Spleen (tissue), 11 donors: ENCODE measurements around the gene RAMP2. TPM values are rescaled to one million over a fixed set of nuclear protein-coding genes. Genes with fewer than 3 reads are reported as not detected.

Source experiments
- DNase-seq: peaks from one replicate; pipeline ENCODE4 v3.0.0-alpha.2; 2020
- H3K27ac ChIP-seq, 8 donors: fragments of 200-600 bp; sonication (generic) in 7 of 8; 1 replicate in 4 of 8; 2 replicates in 4 of 8; pipeline versions ENCODE4 v1.5.0 to v1.8.0; 2016 to 2021; ENCODE audit warnings: inconsistent platforms in 4 of 8, mild to moderate bottlenecking in 4 of 8, moderate library complexity in 1 of 8
- H3K27me3 ChIP-seq, 7 donors: fragments of 200-600 bp; sonication (generic) in 6 of 7; replicated peaks in 1 of 7; 1 replicate in 4 of 7; 2 replicates in 3 of 7; pipeline versions ENCODE4 v1.5.0 to v1.8.0; 2016 to 2021; ENCODE audit warnings: inconsistent platforms in 3 of 7, mild to moderate bottlenecking in 1 of 7
- H3K36me3 ChIP-seq, 6 donors: fragments of 200-600 bp; sonication (generic) in 5 of 6; 1 replicate in 4 of 6; 2 replicates in 2 of 6; pipeline versions ENCODE4 v1.5.0 to v1.8.0; 2016 to 2021; ENCODE audit warnings: inconsistent platforms in 2 of 6
- H3K4me1 ChIP-seq, 6 donors: fragments of 200-600 bp; sonication (generic) in 5 of 6; 1 replicate in 3 of 6; 2 replicates in 3 of 6; pipeline versions ENCODE4 v1.5.0 to v1.8.0; 2016 to 2021; ENCODE audit warnings: inconsistent platforms in 3 of 6
- H3K4me3 ChIP-seq, 8 donors: fragments of 200-600 bp; sonication (generic) in 7 of 8; 1 replicate in 4 of 8; 2 replicates in 4 of 8; pipeline versions ENCODE4 v1.5.0 to v1.8.0; 2016 to 2021; ENCODE audit warnings: inconsistent platforms in 4 of 8, mild to moderate bottlenecking in 4 of 8, moderate library complexity in 2 of 8
- H3K9me3 ChIP-seq, 8 donors: fragments of 200-600 bp; sonication (generic) in 7 of 8; 1 replicate in 4 of 8; 2 replicates in 4 of 8; pipeline versions ENCODE4 v1.5.0 to v1.8.0; 2016 to 2021; ENCODE audit warnings: inconsistent platforms in 4 of 8
- CTCF ChIP-seq, 11 experiments: fragments of 200-600 bp in 7 of 11; fragments of 450-650 bp in 4 of 11; sonication (generic) in 4 of 11; IDR thresholded peaks in 8 of 11; conservative IDR thresholded peaks in 3 of 11; 1 replicate in 7 of 11; 2 replicates in 4 of 11; pipeline versions ENCODE4 v1.4.0 to v1.8.0; 2016 to 2021; ENCODE audit warnings: antibody characterized with exemption in 11 of 11, inconsistent platforms in 4 of 11, mild to moderate bottlenecking in 1 of 11
- POLR2A ChIP-seq, 3 donors: fragments of 450-650 bp; IDR thresholded peaks; one replicate each; pipeline ENCODE4 v1.5.1; 2017; ENCODE audit warnings: antibody characterized with exemption in 3 of 3, mild to moderate bottlenecking in 1 of 3
- POLR2AphosphoS5 ChIP-seq, 3 donors: sonication (generic); formaldehyde crosslinking; IDR thresholded peaks; one replicate each; pipeline ENCODE4 v1.5.1; 2017; ENCODE audit warnings: antibody characterized with exemption in 3 of 3
- WGBS, 5 donors: extraction: QIAGEN DNeasy Blood & Tissue Kit in 3 of 5; methylation state at CpG; one replicate each; pipeline versions ENCODE4 v1.1.5 to v1.1.7; 2013 to 2018; 5-methylcytosine and 5-hydroxymethylcytosine counted together
- intact Hi-C: fragments of 100-400 bp; cut with DNase I; formaldehyde crosslinking; loops from one replicate; pipeline ENCODE4 v1.15.0; 2023; ENCODE audit warnings: low total_unique reads
- polyA plus RNA-seq, 3 donors: library from polyadenylated mRNA; stranded (reverse); fragments of 200-250 nt; gene quantifications; one replicate each; pipeline ENCODE4 v1.2.1, GENCODE V29; 2013
- total RNA-seq, 7 donors: library from RNA; depleted of rRNA in 3 of 7; stranded (reverse); fragments of >200 nt in 3 of 7; fragmentation: NEBNext Ultra II Directional in 4 of 7; extraction: Animal tissue kit (Norgen Biotek cat#: 25700) in 4 of 7; gene quantifications; one replicate each; pipeline versions ENCODE4 v1.1.0 to v1.2.1, GENCODE V29; 2016 to 2021
- donor health status: healthy with polysubstance abuse.
- donor health status: DM: no; HTN: no; CAD: no; lungs with moderate emphysema.
- donor health status: DM: no; HTN: no; CAD: no.
- donor health status: Bipolar disorder and iron deficiency.
- donor health status: healthy.
- donor health status: DM: no; HTN: no; CAD: no.
- donor health status: DM: yes; HTN: yes; CAD: no.

The RAMP2 gene
- total and polyA plus RNA-seq, 10 donors: 9.7 to 51.7 (median 28.1) TPM

DNA sequence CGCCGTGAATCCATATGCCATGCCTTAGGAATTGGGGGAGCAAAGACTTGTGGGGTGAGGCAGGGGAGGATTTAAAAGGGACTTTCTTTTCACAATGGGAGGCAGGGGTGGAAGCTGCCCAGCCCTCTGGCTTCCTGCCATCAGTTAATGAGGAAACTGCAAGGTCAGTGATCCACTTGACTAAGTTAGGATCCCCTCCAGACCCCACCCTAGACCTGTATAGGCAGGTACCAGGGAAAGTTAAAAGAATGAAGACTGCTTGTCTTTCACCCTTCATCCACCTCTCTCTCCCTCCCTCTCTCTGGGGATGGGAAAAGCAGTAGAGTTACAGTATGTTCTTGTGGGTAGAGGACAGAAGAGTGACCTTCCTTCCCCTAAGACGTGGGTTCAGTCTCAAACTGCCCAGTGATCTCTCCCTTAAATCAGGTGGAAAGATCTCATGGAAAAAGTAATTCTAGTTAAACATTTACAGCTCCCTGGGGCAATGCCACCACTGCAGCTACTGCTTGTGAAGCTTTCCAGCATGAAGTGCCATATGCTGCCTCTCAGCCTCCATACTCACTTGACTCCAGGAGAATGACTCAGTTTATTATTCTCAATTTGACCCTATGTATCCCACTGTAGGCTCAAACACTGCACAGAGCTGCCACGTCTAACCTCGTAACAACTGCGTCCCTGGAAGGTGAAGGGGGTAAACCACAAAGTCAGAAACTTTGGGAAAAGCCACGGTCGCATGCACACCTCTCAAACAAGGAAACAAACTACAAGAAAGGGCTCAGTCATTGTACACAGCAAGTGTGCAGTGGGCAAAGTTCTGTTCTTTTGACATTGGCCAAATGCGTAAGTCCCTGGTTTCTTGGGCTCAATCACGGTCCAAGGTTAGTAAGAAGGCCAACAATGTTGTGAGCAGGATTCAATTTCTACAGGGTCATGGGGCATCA, 36.3 kb downstream of the RAMP2 start:
- WGBS, 5 donors: 75 to 86% (median 78%) methylated on average over 10 of the region's 10 CpGs
- Histone ChIP-seq H3K4me3 (peak overlapping the region; percentile 62 to 97 (median 84)), H3K9me3 (no peaks in the 10 kb centered on the region), H3K4me1 (peaks cover 13 to 43% (median 25%) of the 10 kb centered on the region in 6 donors), H3K27ac (peak overlapping the region in 2 of 8 donors; percentile 76 to 84), H3K27me3 (no peaks in the 10 kb centered on the region), H3K36me3 (peaks cover 0 to 20% (median 2%) of the 10 kb centered on the region in 6 donors)
- no peak for DNase-seq
- intact Hi-C loops: no loop called here
- TF ChIP-seq POLR2AphosphoS5 (IDR thresholded peaks at IDR 0.05) (no peak), CTCF (IDR thresholded peaks at IDR 0.05 in 8 of 11, conservative IDR thresholded peaks at IDR 0.05 in 3 of 11) (no peak), POLR2A (IDR thresholded peaks at IDR 0.05) (no peak)

GRCh38 chr17:42798011-42798382, 37.0 kb downstream of the RAMP2 start:
- peak overlapping the region in 6 of 8 donors; percentile 61 to 84 (median 76) for H3K27ac ChIP-seq

DNA sequence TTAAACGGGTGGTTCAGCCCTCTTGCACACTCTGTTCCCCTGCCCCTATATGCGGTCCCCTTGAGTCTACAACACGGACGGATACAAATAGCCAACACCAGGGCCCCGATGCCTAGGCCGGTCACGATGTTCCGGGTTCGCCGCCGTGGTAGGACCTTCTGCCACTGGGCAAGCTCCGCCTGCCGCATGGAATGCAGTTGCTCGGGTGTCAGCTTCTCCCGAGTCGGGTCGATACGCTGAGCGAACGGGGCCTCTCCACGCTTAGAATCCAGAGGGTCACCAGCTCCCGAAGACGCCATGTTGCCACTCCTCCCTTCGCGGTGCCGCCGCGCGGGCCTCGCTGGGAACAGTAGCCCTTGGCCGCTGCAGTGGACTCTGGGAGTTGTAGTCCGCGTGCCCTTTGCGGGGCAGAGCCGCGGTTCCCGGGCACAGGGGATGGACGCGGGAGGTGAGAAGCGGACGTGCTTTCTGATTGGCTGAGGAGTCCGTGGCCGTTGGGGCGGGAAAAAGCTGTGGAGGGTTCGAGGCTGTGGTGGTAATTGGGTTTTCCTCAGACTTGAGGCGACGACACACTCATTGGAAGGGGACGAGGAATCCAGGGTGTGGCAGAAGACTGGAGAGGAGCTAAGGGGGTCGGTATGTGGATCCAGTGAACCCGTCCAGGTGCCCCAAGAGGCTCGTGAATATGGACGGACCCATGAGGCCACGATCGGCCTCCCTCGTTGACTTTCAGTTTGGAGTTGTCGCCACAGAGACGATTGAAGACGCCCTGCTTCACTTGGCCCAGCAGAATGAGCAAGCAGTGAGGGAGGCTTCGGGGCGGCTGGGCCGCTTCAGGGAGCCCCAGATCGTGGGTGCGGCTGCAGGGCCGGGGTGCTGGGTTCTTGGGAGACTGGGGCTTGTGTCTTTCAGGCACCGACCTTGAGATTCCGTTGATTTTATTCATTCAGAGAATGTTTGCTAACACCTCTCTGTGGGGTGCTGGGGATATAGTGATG, 37.7 kb downstream of the RAMP2 start, which contains the start of the genes CNTD1 and COA3:
CNTD1 (plus strand) TSS at position 479 of the 998 bp plus-strand sequence; CDS start at position 686, 207 bp downstream.
COA3 (minus strand) TSS at position 322 of the 998 bp plus-strand sequence; CDS start at position 299, 23 bp downstream.
- Histone ChIP-seq H3K27me3 (no peaks in the 10 kb centered on the region), H3K27ac (peak within 1 kb of the TSS in 6 of 8 donors; percentile 61 to 84 (median 76)), H3K4me1 (peaks cover 13 to 43% (median 25%) of the 10 kb centered on the region in 6 donors), H3K4me3 (peak within 1 kb of the TSS; percentile 62 to 97 (median 84)), H3K9me3 (no peaks in the 10 kb centered on the region), H3K36me3 (peaks cover 0 to 20% (median 2%) of the 10 kb centered on the region in 6 donors)
- 22 to 41% (median 27%) methylated on average over 45 to 66 of the region's 66 CpGs for WGBS, 5 donors
- intact Hi-C loops: no loop called here
- peak; percentile 78 to 90 (median 82) for TF ChIP-seq POLR2AphosphoS5 (IDR thresholded peaks at IDR 0.05)
- no peak for TF ChIP-seq POLR2A (IDR thresholded peaks at IDR 0.05)
- TF ChIP-seq CTCF (IDR thresholded peaks at IDR 0.05 in 8 of 11, conservative IDR thresholded peaks at IDR 0.05 in 3 of 11): peak in 1 of 11 experiments; percentile 22
- DNase-seq: peak; percentile 97

More at GRCh38 chr17:42798011-42798382, 37.0 kb downstream of the RAMP2 start:
- no peaks in the 10 kb centered on the region for H3K9me3 ChIP-seq
- intact Hi-C loops: no loop called here
- H3K36me3 ChIP-seq: peaks cover 0 to 20% (median 2%) of the 10 kb centered on the region in 6 donors
- no peaks in the 10 kb centered on the region for H3K27me3 ChIP-seq
- no peak for TF ChIP-seq POLR2A (IDR thresholded peaks at IDR 0.05)
- no peak for TF ChIP-seq CTCF (IDR thresholded peaks at IDR 0.05 in 8 of 11, conservative IDR thresholded peaks at IDR 0.05 in 3 of 11)
- TF ChIP-seq POLR2AphosphoS5 (IDR thresholded peaks at IDR 0.05): no peak
- peak overlapping the region; percentile 62 to 97 (median 84) for H3K4me3 ChIP-seq
- H3K4me1 ChIP-seq: peaks cover 13 to 43% (median 25%) of the 10 kb centered on the region in 6 donors
- no peak for DNase-seq
- 14 to 19% (median 17%) methylated on average over 10 of the region's 10 CpGs for WGBS, 5 donors
